IPS DF 6.9 (cell line): ENCODE results near the gene HNRNPAB.
"Not testable (repeated sequence)": the region's sequence is repeated elsewhere in the genome, so short reads cannot be mapped to it uniquely, and the experiment has no call there.

Experiments
- DNase-seq: peaks from one replicate; pipeline ENCODE4 v3.0.0-alpha.2; 2013; ENCODE audit warnings: low read depth, low spot score
- H3K27ac ChIP-seq: one replicate; pipeline ENCODE4 v1.5.1; 2013; ENCODE audit warnings: low read length, control low read depth
- H3K27me3 ChIP-seq: 2 replicates; pipeline ENCODE4 v1.6.1; 2013; ENCODE audit warnings: mild to moderate bottlenecking, low read length; ENCODE audit not compliant: control insufficient read depth, insufficient read depth
- H3K36me3 ChIP-seq: 2 replicates; pipeline ENCODE4 v1.6.1; 2013; ENCODE audit warnings: low read length; ENCODE audit not compliant: control insufficient read depth, insufficient read depth
- H3K4me1 ChIP-seq: 2 replicates; pipeline ENCODE4 v1.6.1; 2013; ENCODE audit warnings: low read length; ENCODE audit not compliant: control insufficient read depth, insufficient read depth
- H3K4me3 ChIP-seq: 2 replicates; pipeline ENCODE4 v1.5.1; 2013; ENCODE audit warnings: mild to moderate bottlenecking, low read length
- H3K9me3 ChIP-seq: 2 replicates; pipeline ENCODE4 v1.6.1; 2013; ENCODE audit warnings: low read length, inconsistent platforms; ENCODE audit not compliant: control insufficient read depth, insufficient read depth
- WGBS: extraction: QIAGEN DNeasy Blood & Tissue Kit; methylation state at CpG from one replicate; pipeline ENCODE4 v1.1.7; 2013; ENCODE audit warnings: mixed read lengths, missing lambda C conversion rate; ENCODE audit not compliant: insufficient read length, insufficient coverage; 5-methylcytosine and 5-hydroxymethylcytosine counted together

HNRNPAB gene

GRCh38 chr5:178221853-178222252, 17.5 kb downstream of the HNRNPAB start:
- Histone ChIP-seq H3K4me3 (no peak overlapping the region), H3K27ac (no peak overlapping the region), H3K4me1 (peaks cover 6% of the 10 kb centered on the region), H3K9me3 (no peaks in the 10 kb centered on the region), H3K27me3 (no peaks in the 10 kb centered on the region), H3K36me3 (peaks cover 11% of the 10 kb centered on the region)
- no peak for DNase-seq
- no CpG with 5 or more reads among the region's 5 CpGs for WGBS

GRCh38 chr5:178222292-178222691, 18.0 kb downstream of the HNRNPAB start:
- Histone ChIP-seq H3K36me3 (peaks cover 11% of the 10 kb centered on the region), H3K4me3 (no peak overlapping the region), H3K4me1 (peaks cover 6% of the 10 kb centered on the region), H3K9me3 (no peaks in the 10 kb centered on the region), H3K27ac (no peak overlapping the region), H3K27me3 (no peaks in the 10 kb centered on the region)
- no CpG with 5 or more reads among the region's 15 CpGs for WGBS
- no peak for DNase-seq

GRCh38 chr5:178223196-178223773, 19.0 kb downstream of the HNRNPAB start:
- no peaks in the 10 kb centered on the region for H3K27me3 ChIP-seq
- peaks cover 6% of the 10 kb centered on the region for H3K4me1 ChIP-seq
- DNase-seq: no peak
- H3K4me3 ChIP-seq: no peak overlapping the region
- WGBS: no CpG with 5 or more reads among the region's 5 CpGs
- no peaks in the 10 kb centered on the region for H3K9me3 ChIP-seq
- H3K36me3 ChIP-seq: peaks cover 15% of the 10 kb centered on the region
- no peak overlapping the region for H3K27ac ChIP-seq

- no peak for DNase-seq
- no peak overlapping the region for H3K27ac ChIP-seq
- no peaks in the 10 kb centered on the region for H3K9me3 ChIP-seq
- WGBS: no CpG with 5 or more reads among the region's 13 CpGs
- H3K36me3 ChIP-seq: peaks cover 15% of the 10 kb centered on the region
- H3K4me1 ChIP-seq: peaks cover 6% of the 10 kb centered on the region
- no peak overlapping the region for H3K4me3 ChIP-seq
- H3K27me3 ChIP-seq: no peaks in the 10 kb centered on the region
Observed at GRCh38 chr5:178223828-178224335, 19.5 kb downstream of the HNRNPAB start.

GRCh38 chr5:178224403-178224802, 20.1 kb downstream of the HNRNPAB start:
- Histone ChIP-seq H3K4me3 (no peak overlapping the region), H3K27me3 (no peaks in the 10 kb centered on the region), H3K27ac (no peak overlapping the region), H3K4me1 (peaks cover 6% of the 10 kb centered on the region), H3K9me3 (no peaks in the 10 kb centered on the region), H3K36me3 (peaks cover 15% of the 10 kb centered on the region)
- WGBS: no CpG with 5 or more reads among the region's 17 CpGs
- no peak for DNase-seq

GRCh38 chr5:178225174-178225573, 20.8 kb downstream of the HNRNPAB start:
- Histone ChIP-seq H3K9me3 (no peaks in the 10 kb centered on the region), H3K27ac (no peak overlapping the region), H3K4me3 (no peak overlapping the region), H3K4me1 (peaks cover 6% of the 10 kb centered on the region), H3K27me3 (no peaks in the 10 kb centered on the region), H3K36me3 (peaks cover 18% of the 10 kb centered on the region)
- no CpG with 5 or more reads among the region's 6 CpGs for WGBS
- no peak for DNase-seq

GRCh38 chr5:178227138-178227659, 22.9 kb downstream of the HNRNPAB start:
- no peak overlapping the region for H3K4me3 ChIP-seq
- H3K9me3 ChIP-seq: no peaks in the 10 kb centered on the region
- DNase-seq: no peak
- no peak overlapping the region for H3K27ac ChIP-seq
- no peaks in the 10 kb centered on the region for H3K27me3 ChIP-seq
- peaks cover 12% of the 10 kb centered on the region for H3K36me3 ChIP-seq
- no CpG with 5 or more reads among the region's 4 CpGs for WGBS
- H3K4me1 ChIP-seq: peaks cover 8% of the 10 kb centered on the region

GRCh38 chr5:178227929-178228328, 23.6 kb downstream of the HNRNPAB start:
- WGBS: no CpG with 5 or more reads among the region's 3 CpGs
- no peak overlapping the region for H3K27ac ChIP-seq
- H3K4me1 ChIP-seq: peaks cover 8% of the 10 kb centered on the region
- no peak for DNase-seq
- H3K9me3 ChIP-seq: no peaks in the 10 kb centered on the region
- H3K36me3 ChIP-seq: peaks cover 9% of the 10 kb centered on the region
- no peak overlapping the region for H3K4me3 ChIP-seq
- H3K27me3 ChIP-seq: no peaks in the 10 kb centered on the region

- Histone ChIP-seq H3K4me1 (peaks cover 8% of the 10 kb centered on the region), H3K9me3 (no peaks in the 10 kb centered on the region), H3K36me3 (peaks cover 9% of the 10 kb centered on the region), H3K27ac (no peak overlapping the region), H3K27me3 (no peaks in the 10 kb centered on the region), H3K4me3 (no peak overlapping the region)
- no peak for DNase-seq
- no CpG with 5 or more reads among the region's 11 CpGs for WGBS
Observed at GRCh38 chr5:178228609-178229008, 24.3 kb downstream of the HNRNPAB start.

- H3K27me3 ChIP-seq, H3K4me1 ChIP-seq, H3K4me3 ChIP-seq, H3K27ac ChIP-seq, DNase-seq, H3K9me3 ChIP-seq, H3K36me3 ChIP-seq: not testable (repeated sequence)
- WGBS: no CpG with 5 or more reads among the region's 13 CpGs
Observed at GRCh38 chr5:178229111-178229510, 24.8 kb downstream of the HNRNPAB start.

- H3K4me3 ChIP-seq: no peak overlapping the region
- no peaks in the 10 kb centered on the region for H3K27me3 ChIP-seq
- no peaks in the 10 kb centered on the region for H3K9me3 ChIP-seq
- no peak for DNase-seq
- H3K27ac ChIP-seq: no peak overlapping the region
- no CpG with 5 or more reads among the region's 10 CpGs for WGBS
- H3K36me3 ChIP-seq: peaks cover 9% of the 10 kb centered on the region
- peaks cover 3% of the 10 kb centered on the region; the same call in 1 of the 2 replicates for H3K4me1 ChIP-seq
Observed at GRCh38 chr5:178229861-178230260, 25.5 kb downstream of the HNRNPAB start.
